Lower lobe of right lung (tissue), 2 donors: Measurements from ENCODE around the gene DGLUCY. TPM values are rescaled to one million over a fixed set of nuclear protein-coding genes. Genes with fewer than 3 reads are reported as not detected.
"Not testable (repeated sequence)": the region's sequence is repeated elsewhere in the genome, so short reads cannot be mapped to it uniquely, and the experiment has no call there.

Source experiments
- ATAC-seq, 2 donors: fragments of 200-7000 bp; cut with Tn5 transposase; one replicate each; pipeline ENCODE4 v1.9.1; 2020 to 2022; ENCODE audit warnings: mild to moderate bottlenecking in 2 of 2, moderate library complexity in 2 of 2
- DNase-seq: peaks from one replicate; pipeline ENCODE4 v3.0.0-alpha.2; 2020
- H3K27ac ChIP-seq: fragments of 200-600 bp; one replicate; pipeline ENCODE4 v1.8.0; 2022
- H3K27me3 ChIP-seq: fragments of 200-600 bp; one replicate; pipeline ENCODE4 v1.8.0; 2022; ENCODE audit warnings: low read depth
- H3K36me3 ChIP-seq: fragments of 200-600 bp; one replicate; pipeline ENCODE4 v1.8.0; 2022; ENCODE audit warnings: mild to moderate bottlenecking
- H3K4me1 ChIP-seq: fragments of 200-600 bp; one replicate; pipeline ENCODE4 v1.8.0; 2022
- H3K4me3 ChIP-seq: fragments of 200-600 bp; one replicate; pipeline ENCODE4 v1.8.0; 2022; ENCODE audit warnings: mild to moderate bottlenecking
- H3K9me3 ChIP-seq: fragments of 200-600 bp; one replicate; pipeline ENCODE4 v1.8.0; 2022
- intact Hi-C: fragments of 100-400 bp; cut with DNase I; formaldehyde crosslinking; loops from one replicate; pipeline ENCODE4 v1.11.0; 2022
- total RNA-seq: library from RNA; stranded (reverse); fragmentation: NEBNext Ultra II Directional; extraction: Animal tissue kit (Norgen Biotek cat#: 25700); gene quantifications from one replicate; pipeline ENCODE4 v1.2.1, GENCODE V29; 2021
- TF ChIP-seq, protein P1 (sequence below): fragments of 200-600 bp; IDR thresholded peaks from one replicate; pipeline ENCODE4 v1.8.0; 2022; ENCODE audit warnings: antibody characterized with exemption, mild to moderate bottlenecking
- donor health status: DM: no; HTN: yes; CAD: no; lungs with severe emphysema.

DGLUCY gene
- total RNA-seq, 1 donor from 2014 or later = 102 TPM

DNA sequence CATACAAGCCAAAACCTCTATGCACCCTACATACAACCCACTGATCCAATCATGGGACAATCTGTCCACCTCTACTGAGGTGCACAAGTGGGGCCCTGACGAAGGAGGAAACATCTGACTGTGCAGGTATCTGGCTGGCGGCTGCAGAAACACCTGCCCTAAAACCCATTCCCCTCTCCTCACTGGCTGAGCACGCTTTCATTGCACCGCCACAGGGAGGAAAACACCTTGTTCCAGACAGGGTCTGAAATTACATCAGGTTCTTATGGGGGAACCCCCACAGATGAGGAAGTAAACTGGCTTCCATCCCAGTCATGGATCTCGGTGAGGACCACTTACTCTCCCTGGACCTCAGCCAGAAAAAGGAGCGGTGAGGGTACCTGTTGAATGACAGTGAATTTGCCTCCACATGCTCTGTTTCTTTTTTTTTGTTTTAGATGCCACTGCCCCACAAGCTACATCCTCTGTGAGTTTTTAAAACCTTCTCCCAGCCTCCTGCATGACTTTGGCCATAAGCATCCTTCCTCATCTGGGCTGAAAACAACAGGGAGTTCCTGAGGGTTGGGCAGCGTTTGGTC is 23.8 kb upstream of the DGLUCY start:
- no peak for ATAC-seq
- intact Hi-C loops = no loop called here

DNA sequence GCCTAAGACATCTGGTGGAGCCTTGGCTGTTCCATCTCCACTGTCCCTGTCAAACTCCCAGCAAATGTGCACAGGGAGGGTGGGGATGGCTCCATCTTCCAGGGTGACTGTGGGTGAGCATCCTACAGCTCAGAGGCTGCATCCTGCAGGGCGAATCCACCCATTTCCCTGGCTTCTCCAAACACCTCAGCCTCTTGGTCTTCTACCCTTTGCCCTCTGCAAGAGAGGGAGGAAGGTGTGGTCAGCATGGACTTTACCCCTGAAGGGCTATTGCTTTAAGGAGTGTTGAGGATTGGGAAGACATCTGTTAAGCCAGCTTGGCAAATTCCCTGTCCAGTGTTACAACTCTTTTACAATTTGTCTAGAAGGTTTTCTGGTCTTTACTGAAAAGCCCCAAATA is 23.1 kb upstream of the DGLUCY start:
- ATAC-seq (no peak), DNase-seq (no peak)
- Histone ChIP-seq H3K4me3 (no peak overlapping the region), H3K27ac (no peak overlapping the region), H3K36me3 (no peaks in the 10 kb centered on the region), H3K9me3 (no peaks in the 10 kb centered on the region), H3K27me3 (no peaks in the 10 kb centered on the region), H3K4me1 (no peaks in the 10 kb centered on the region)
- TF ChIP-seq, protein P1, sequence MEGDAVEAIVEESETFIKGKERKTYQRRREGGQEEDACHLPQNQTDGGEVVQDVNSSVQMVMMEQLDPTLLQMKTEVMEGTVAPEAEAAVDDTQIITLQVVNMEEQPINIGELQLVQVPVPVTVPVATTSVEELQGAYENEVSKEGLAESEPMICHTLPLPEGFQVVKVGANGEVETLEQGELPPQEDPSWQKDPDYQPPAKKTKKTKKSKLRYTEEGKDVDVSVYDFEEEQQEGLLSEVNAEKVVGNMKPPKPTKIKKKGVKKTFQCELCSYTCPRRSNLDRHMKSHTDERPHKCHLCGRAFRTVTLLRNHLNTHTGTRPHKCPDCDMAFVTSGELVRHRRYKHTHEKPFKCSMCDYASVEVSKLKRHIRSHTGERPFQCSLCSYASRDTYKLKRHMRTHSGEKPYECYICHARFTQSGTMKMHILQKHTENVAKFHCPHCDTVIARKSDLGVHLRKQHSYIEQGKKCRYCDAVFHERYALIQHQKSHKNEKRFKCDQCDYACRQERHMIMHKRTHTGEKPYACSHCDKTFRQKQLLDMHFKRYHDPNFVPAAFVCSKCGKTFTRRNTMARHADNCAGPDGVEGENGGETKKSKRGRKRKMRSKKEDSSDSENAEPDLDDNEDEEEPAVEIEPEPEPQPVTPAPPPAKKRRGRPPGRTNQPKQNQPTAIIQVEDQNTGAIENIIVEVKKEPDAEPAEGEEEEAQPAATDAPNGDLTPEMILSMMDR = no peak
- intact Hi-C loops = no loop called here

More for the DNA sequence above, 23.8 kb upstream of the DGLUCY start:
- TF ChIP-seq, protein P1 = no peak
- Histone ChIP-seq H3K4me3 (no peak overlapping the region), H3K36me3 (no peaks in the 10 kb centered on the region), H3K27ac (no peak overlapping the region), H3K9me3 (no peaks in the 10 kb centered on the region), H3K27me3 (no peaks in the 10 kb centered on the region), H3K4me1 (no peaks in the 10 kb centered on the region)
- DNase-seq = no peak

DNA sequence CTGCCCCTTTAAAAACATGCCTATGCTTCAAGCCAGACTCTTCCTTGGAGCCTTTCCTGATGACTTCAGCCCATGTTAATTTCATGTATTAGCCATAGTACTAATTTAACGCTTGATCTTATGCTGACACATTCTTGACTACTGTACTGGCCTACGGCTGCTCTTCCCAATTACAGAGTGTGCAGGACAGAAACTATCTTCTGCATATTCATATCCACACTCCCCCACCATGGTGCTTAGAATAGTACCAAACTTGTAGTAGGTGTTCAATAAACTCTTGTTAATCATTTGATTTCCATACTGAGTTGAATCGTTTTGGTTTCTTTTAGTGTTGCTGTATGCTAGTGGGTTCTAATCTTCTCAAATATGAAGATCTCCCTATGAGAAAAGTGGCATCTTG is 21.8 kb upstream of the DGLUCY start:
- no peak for ATAC-seq
- H3K9me3 ChIP-seq = no peaks in the 10 kb centered on the region
- no peak overlapping the region for H3K4me3 ChIP-seq
- H3K27me3 ChIP-seq = no peaks in the 10 kb centered on the region
- intact Hi-C loops = no loop called here
- H3K27ac ChIP-seq = no peak overlapping the region
- H3K4me1 ChIP-seq = no peaks in the 10 kb centered on the region
- DNase-seq = no peak
- TF ChIP-seq, protein P1 = no peak
- no peaks in the 10 kb centered on the region for H3K36me3 ChIP-seq

DNA sequence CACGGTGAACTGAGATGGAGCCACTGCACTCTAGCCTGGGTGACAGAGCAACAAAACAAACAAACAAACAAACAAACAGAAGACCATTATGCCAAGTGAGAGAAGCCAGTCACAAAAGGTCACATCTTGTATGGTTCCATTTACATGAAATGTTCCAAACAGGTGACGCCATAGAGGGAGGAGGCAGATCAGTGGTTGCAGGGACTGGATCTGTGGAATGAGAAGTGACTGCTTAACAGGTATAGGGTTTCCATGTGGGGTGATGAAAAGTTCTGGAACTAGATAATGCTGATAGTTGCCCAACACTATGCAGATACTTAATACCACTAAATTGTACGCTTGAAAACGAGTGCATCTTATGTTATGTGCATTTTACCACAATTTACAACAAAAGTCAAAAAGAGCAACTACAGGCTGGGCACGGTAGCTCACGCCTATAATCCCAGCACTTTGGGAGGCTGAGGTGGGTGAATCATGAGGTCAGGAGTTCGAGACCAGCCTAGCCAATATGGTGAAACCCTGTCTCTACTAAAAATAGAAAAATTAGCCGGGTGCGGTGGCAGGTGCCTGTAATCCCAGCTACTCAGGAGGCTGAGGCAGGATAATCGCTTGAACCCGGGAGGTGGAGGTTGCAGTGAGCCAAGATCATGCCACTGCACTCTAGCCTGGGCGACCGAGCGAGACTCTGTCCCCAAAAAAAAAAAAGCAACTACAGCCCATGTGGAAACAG is 20.0 kb upstream of the DGLUCY start:
- H3K36me3 ChIP-seq, DNase-seq, H3K4me3 ChIP-seq, H3K4me1 ChIP-seq, ATAC-seq, H3K27me3 ChIP-seq, intact Hi-C loops, H3K27ac ChIP-seq, H3K9me3 ChIP-seq: not testable (repeated sequence)

DNA sequence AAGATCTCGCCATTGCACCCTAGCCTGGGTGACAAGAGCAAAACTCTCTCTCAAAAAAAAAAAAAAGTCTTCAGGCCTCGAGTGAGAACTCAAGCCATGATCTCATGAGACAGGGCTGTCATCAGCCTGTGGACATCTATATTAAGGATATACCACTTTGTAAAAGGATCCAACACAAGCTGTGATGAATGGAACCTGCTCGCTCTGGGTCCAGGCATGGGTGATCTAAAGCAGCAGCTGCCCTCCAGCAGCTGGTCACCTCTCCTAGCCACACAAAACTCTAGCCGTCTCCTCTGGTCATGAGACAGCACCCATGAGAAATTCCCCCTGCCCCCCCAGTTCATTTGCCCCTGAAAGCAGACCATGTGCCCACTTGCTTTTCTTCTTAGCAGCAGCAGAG is 19.1 kb upstream of the DGLUCY start:
- H3K4me1 ChIP-seq = no peaks in the 10 kb centered on the region
- no peak overlapping the region for H3K27ac ChIP-seq
- H3K4me3 ChIP-seq = no peak overlapping the region
- DNase-seq (no peak), ATAC-seq (no peak)
- TF ChIP-seq, protein P1 = no peak
- intact Hi-C loops = no loop called here
- H3K36me3 ChIP-seq = no peaks in the 10 kb centered on the region
- H3K27me3 ChIP-seq = no peaks in the 10 kb centered on the region
- H3K9me3 ChIP-seq = no peaks in the 10 kb centered on the region

DNA sequence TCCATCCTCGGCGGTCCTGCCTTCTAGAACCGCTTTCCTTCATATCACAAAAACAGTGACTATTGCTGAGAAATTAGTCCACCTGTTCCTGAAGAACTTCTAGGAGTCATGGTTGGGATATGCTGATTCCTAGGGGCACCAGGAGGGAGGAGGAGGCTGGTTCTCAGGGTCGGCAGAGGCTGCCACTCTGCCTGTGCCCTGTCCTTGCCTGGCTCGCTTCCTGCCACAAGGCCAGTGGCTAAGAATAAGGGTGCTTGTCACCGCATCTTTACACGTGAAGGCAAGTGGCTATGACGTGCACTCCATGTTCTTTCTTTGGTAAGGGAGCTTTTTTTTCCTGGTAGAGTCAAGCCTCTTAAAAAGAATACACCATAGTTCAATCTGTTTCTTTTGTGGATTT is 18.7 kb upstream of the DGLUCY start:
- Histone ChIP-seq H3K4me1 (no peaks in the 10 kb centered on the region), H3K36me3 (no peaks in the 10 kb centered on the region), H3K27ac (no peak overlapping the region), H3K4me3 (no peak overlapping the region), H3K9me3 (no peaks in the 10 kb centered on the region), H3K27me3 (no peaks in the 10 kb centered on the region)
- TF ChIP-seq, protein P1 = no peak
- no peak for DNase-seq
- ATAC-seq = no peak
- intact Hi-C loops = no loop called here

DNA sequence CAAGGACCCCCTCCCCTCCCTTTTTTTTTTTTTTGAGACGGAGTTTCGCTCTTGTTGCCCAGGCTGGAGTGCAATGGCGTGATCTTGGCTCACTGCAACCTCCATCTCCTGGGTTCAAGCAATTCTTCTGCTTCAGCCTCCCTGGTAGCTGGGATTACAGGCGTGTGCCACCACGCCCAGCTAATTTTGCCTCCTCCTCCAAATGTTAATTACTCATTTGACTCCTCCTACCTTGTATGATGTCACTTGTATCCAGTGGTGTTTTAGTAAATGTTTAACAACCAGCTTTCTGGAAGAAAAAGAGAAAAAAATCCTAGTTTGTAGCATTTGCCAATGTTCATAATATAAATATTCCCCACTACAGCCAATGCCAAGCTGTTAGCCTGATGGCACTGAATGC is 16.2 kb upstream of the DGLUCY start:
- ATAC-seq, intact Hi-C loops, H3K36me3 ChIP-seq, H3K4me1 ChIP-seq, H3K27ac ChIP-seq, H3K9me3 ChIP-seq, DNase-seq, H3K27me3 ChIP-seq, H3K4me3 ChIP-seq: not testable (repeated sequence)
